Liver (tissue), 9 donors: ENCODE results near the gene PNPLA6. TPM values are rescaled to one million over a fixed set of nuclear protein-coding genes. Genes with fewer than 3 reads are reported as not detected.

Source experiments
- DNase-seq: peaks from one replicate; pipeline ENCODE4 v3.0.0-alpha.2; 2017; ENCODE audit warnings: low spot score
- H3K27ac ChIP-seq, 2 donors: one replicate each; pipeline ENCODE4 v1.7.0; 2013; ENCODE audit warnings: inconsistent platforms in 2 of 2, low read length in 2 of 2, control low read depth in 1 of 2, low read depth in 1 of 2, mild to moderate bottlenecking in 1 of 2
- H3K27me3 ChIP-seq, 4 donors: one replicate each; pipeline versions ENCODE4 v1.6.1 to v1.7.0; 2013; ENCODE audit warnings: low read length in 3 of 4, inconsistent platforms in 1 of 4, mild to moderate bottlenecking in 1 of 4, moderate library complexity in 1 of 4; ENCODE audit not compliant: control insufficient read depth in 4 of 4, insufficient read depth in 4 of 4
- H3K36me3 ChIP-seq, 4 donors: one replicate each; pipeline versions ENCODE4 v1.6.1 to v1.7.0; 2013; ENCODE audit warnings: low read length in 3 of 4, mild to moderate bottlenecking in 3 of 4, low read depth in 1 of 4, moderate library complexity in 1 of 4; ENCODE audit not compliant: control insufficient read depth in 4 of 4, insufficient read depth in 3 of 4
- H3K4me1 ChIP-seq, 4 donors: one replicate each; pipeline versions ENCODE4 v1.6.1 to v1.7.0; 2013; ENCODE audit warnings: low read length in 3 of 4, mild to moderate bottlenecking in 3 of 4, moderate library complexity in 1 of 4; ENCODE audit not compliant: control insufficient read depth in 4 of 4, insufficient read depth in 4 of 4
- H3K4me3 ChIP-seq, 3 donors: one replicate each; pipeline versions ENCODE4 v1.6.1 to v1.7.0; 2013; ENCODE audit warnings: low read length in 3 of 3, control low read depth in 1 of 3, low read depth in 1 of 3, mild to moderate bottlenecking in 1 of 3
- H3K9ac ChIP-seq, 2 donors: one replicate each; pipeline ENCODE4 v1.7.0; 2013; ENCODE audit warnings: low read length in 2 of 2, mild to moderate bottlenecking in 2 of 2, moderate library complexity in 2 of 2, control low read depth in 1 of 2, low read depth in 1 of 2
- H3K9me3 ChIP-seq, 4 donors: one replicate each; pipeline versions ENCODE4 v1.6.1 to v1.7.0; 2013; ENCODE audit warnings: low read length in 3 of 4; ENCODE audit not compliant: control insufficient read depth in 4 of 4
- EGR1 ChIP-seq, 2 donors: IDR thresholded peaks; 2 replicates each; pipeline ENCODE4 v1.6.1; 2016 to 2018; ENCODE audit warnings: antibody characterized with exemption in 2 of 2, low read depth in 2 of 2
- FOXA1 ChIP-seq: IDR thresholded peaks from 2 replicates; pipeline ENCODE4 v1.6.1; 2016; ENCODE audit warnings: antibody characterized with exemption
- FOXA2 ChIP-seq: IDR thresholded peaks from 2 replicates; pipeline ENCODE4 v1.6.1; 2016; ENCODE audit warnings: antibody characterized with exemption
- GABPA ChIP-seq, 2 donors: IDR thresholded peaks in 1 of 2; conservative IDR thresholded peaks in 1 of 2; 2 replicates each; pipeline ENCODE4 v1.6.1; 2016; ENCODE audit warnings: antibody characterized with exemption in 2 of 2, mild to moderate bottlenecking in 1 of 2, moderate library complexity in 1 of 2
- HNF4A ChIP-seq, 2 donors: conservative IDR thresholded peaks; 2 replicates each; pipeline ENCODE4 v1.6.1; 2016; ENCODE audit warnings: antibody characterized with exemption in 2 of 2, mild to moderate bottlenecking in 2 of 2
- HNF4G ChIP-seq: IDR thresholded peaks from 2 replicates; pipeline ENCODE4 v1.6.1; 2016; ENCODE audit warnings: antibody characterized with exemption
- JUND ChIP-seq, 2 donors: IDR thresholded peaks; 2 replicates each; pipeline ENCODE4 v1.6.1; 2016; ENCODE audit warnings: antibody characterized with exemption in 2 of 2
- NR2F2 ChIP-seq: IDR thresholded peaks from 2 replicates; pipeline ENCODE4 v1.6.1; 2016; ENCODE audit warnings: antibody characterized with exemption
- RAD21 ChIP-seq, 2 donors: IDR thresholded peaks; 2 replicates each; pipeline ENCODE4 v1.6.1; 2016; ENCODE audit warnings: antibody characterized with exemption in 2 of 2, mild to moderate bottlenecking in 2 of 2
- REST ChIP-seq: IDR thresholded peaks from 2 replicates; pipeline ENCODE4 v1.6.1; 2016; ENCODE audit warnings: antibody characterized with exemption, mild to moderate bottlenecking
- SP1 ChIP-seq: IDR thresholded peaks from 2 replicates; pipeline ENCODE4 v1.6.1; 2018; ENCODE audit warnings: antibody characterized with exemption, mild to moderate bottlenecking
- TAF1 ChIP-seq: conservative IDR thresholded peaks from 2 replicates; pipeline ENCODE4 v1.6.1; 2016; ENCODE audit warnings: antibody characterized with exemption, mild to moderate bottlenecking
- YY1 ChIP-seq: IDR thresholded peaks from 2 replicates; pipeline ENCODE4 v1.6.1; 2016; ENCODE audit warnings: antibody characterized with exemption, mild to moderate bottlenecking
- WGBS: extraction: QIAGEN DNeasy Blood & Tissue Kit; methylation state at CpG from one replicate; pipeline ENCODE4 v1.1.7; 2013; 5-methylcytosine and 5-hydroxymethylcytosine counted together
- polyA plus RNA-seq, 2 donors: library from polyadenylated mRNA; stranded (reverse) in 1 of 2; unstranded in 1 of 2; fragments of 200-250 nt in 1 of 2; fragments of >200 nt in 1 of 2; fragmentation: Nextera tagmentation in 1 of 2; extraction: Ambion mirVana in 1 of 2; gene quantifications; one replicate each; pipeline versions ENCODE4 v1.2.1 to v1.2.3, GENCODE V29; 2013 to 2015
- total RNA-seq, 2 donors: library from RNA; depleted of rRNA; stranded (reverse); fragments of >200 nt; gene quantifications; one replicate each; pipeline ENCODE4 v1.2.3, GENCODE V29; 2014
- TF ChIP-seq, protein P1 (sequence below): fragments of 150-350 bp; IDR thresholded peaks from 2 replicates; pipeline ENCODE4 v1.5.1; 2017; ENCODE audit warnings: improper control_type of control experiment, low read depth, low read length; ENCODE audit not compliant: missing input control
- donor health status: healthy.
- donor health status: healthy.
- donor health status: healthy.
- donor health status: healthy.
- donor health status: healthy.

Gene PNPLA6
- total and polyA plus RNA-seq, 4 donors, result 20.9 to 68.4 (median 28.0) TPM

- H3K4me3 ChIP-seq, result no peak overlapping the region
- no peaks in the 10 kb centered on the region for H3K9me3 ChIP-seq
- WGBS, result 56% methylated on average over 8 of the region's 8 CpGs
- no peaks in the 10 kb centered on the region for H3K36me3 ChIP-seq
- TF ChIP-seq FOXA1 (no peak), HNF4G (no peak), SP1 (no peak), EGR1 (IDR thresholded peaks at IDR 0.05; ENCODE audit: low read depth in 2 of 2) (no peak), GABPA (IDR thresholded peaks at IDR 0.05 in 1 of 2, conservative IDR thresholded peaks at IDR 0.05 in 1 of 2) (no peak), NR2F2 (no peak), JUND (IDR thresholded peaks at IDR 0.05) (no peak), FOXA2 (no peak)
- no peak for DNase-seq
- H3K27ac ChIP-seq, result no peak overlapping the region
- no peak overlapping the region for H3K9ac ChIP-seq
- H3K4me1 ChIP-seq, result no peaks in the 10 kb centered on the region
- no peaks in the 10 kb centered on the region for H3K27me3 ChIP-seq
These were observed 54.7 kb downstream of the PNPLA6 start for GRCh38 chr19:7590256-7590655.

DNA sequence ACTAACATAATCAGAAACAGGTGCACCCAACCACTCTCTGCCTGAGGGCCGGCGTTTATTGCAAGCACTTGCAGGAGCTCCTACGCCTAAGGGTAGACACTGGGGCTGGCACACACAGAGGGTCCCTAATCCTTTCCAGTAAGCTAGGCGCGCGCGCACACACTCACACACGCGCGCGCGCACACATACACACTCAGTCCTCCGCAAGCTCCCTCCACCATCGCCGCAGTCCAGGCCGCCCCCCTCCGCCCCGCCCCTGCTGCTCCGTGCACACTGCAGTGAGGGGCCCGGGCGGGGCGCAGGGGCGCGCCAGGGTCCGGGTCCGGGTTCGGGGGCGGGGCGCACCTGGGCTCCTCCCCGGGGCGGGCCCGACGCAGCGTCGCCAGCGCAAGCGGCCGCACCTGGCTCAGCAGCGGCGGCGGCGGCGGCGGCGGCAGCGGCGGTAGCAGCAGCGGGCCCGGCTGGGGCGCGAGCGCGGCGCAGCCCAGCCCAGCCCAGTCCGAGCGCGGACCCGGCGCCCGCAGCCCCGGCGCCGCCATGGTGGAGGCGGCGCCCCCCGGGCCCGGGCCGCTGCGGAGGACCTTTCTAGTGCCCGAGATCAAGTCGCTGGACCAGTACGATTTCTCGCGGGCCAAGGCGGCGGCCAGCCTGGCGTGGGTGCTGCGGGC is 60.1 kb downstream of the PNPLA6 start, which contains the start of gene CAMSAP3:
TSS of gene CAMSAP3 (plus strand) at position 398 of the 668 bp plus-strand sequence. CDS start at position 538, 140 bp downstream.
- Histone ChIP-seq H3K9me3 (no peaks in the 10 kb centered on the region), H3K27me3 (no peaks in the 10 kb centered on the region), H3K27ac (peak within 1 kb of the TSS; percentile 22 to 50), H3K36me3 (peaks cover 0 to 2% (median 0%) of the 10 kb centered on the region in 4 donors), H3K9ac (peak within 1 kb of the TSS in 1 of 2 donors; percentile 1), H3K4me3 (peak within 1 kb of the TSS; percentile 26 to 97 (median 79)), H3K4me1 (peaks cover 2 to 13% (median 6%) of the 10 kb centered on the region in 4 donors)
- DNase-seq, result peak; percentile 70
- TF ChIP-seq, protein P1, sequence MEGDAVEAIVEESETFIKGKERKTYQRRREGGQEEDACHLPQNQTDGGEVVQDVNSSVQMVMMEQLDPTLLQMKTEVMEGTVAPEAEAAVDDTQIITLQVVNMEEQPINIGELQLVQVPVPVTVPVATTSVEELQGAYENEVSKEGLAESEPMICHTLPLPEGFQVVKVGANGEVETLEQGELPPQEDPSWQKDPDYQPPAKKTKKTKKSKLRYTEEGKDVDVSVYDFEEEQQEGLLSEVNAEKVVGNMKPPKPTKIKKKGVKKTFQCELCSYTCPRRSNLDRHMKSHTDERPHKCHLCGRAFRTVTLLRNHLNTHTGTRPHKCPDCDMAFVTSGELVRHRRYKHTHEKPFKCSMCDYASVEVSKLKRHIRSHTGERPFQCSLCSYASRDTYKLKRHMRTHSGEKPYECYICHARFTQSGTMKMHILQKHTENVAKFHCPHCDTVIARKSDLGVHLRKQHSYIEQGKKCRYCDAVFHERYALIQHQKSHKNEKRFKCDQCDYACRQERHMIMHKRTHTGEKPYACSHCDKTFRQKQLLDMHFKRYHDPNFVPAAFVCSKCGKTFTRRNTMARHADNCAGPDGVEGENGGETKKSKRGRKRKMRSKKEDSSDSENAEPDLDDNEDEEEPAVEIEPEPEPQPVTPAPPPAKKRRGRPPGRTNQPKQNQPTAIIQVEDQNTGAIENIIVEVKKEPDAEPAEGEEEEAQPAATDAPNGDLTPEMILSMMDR, result no peak
- no peak for TF ChIP-seq FOXA1
- TF ChIP-seq TAF1, result no peak
- no peak for TF ChIP-seq RAD21 (IDR thresholded peaks at IDR 0.05)
- no peak for TF ChIP-seq YY1
- TF ChIP-seq REST, result no peak
- TF ChIP-seq HNF4A (conservative IDR thresholded peaks at IDR 0.05), result no peak
- under 1% methylated on average over 78 of the region's 78 CpGs for whole genome bisulfite sequencing
